Measurements from ENCODE around the gene DUS2.

- no peak for TF ChIP-seq CTCF (IDR thresholded peaks at IDR 0.05)
- TF ChIP-seq POLR2A (IDR thresholded peaks at IDR 0.05), result no peak
- no peak for TF ChIP-seq EP300 (IDR thresholded peaks at IDR 0.05)
These were observed 71.5 kb downstream of the DUS2 start for GRCh38 chr16:68094614-68094934.

Measured in ovary (tissue), 3 donors.